Stimulated activated CD8-positive, alpha-beta memory T cell treated with anti-CD3 and anti-CD28 coated beads, Interleukin-4, amount 100 ng/mL, for 24 hours (primary cell): ENCODE measurements around the gene GAK.

Source experiments
- DNase-seq: peaks from one replicate; pipeline ENCODE4 v3.0.0-alpha.2; 2020; ENCODE audit warnings: low read depth

Gene GAK

GRCh38 chr4:907103-907400 is 25.1 kb downstream of the GAK start:
- DNase-seq = no peak

- DNase-seq = no peak
Observed at GRCh38 chr4:906339-907102, 25.6 kb downstream of the GAK start.

- no peak for DNase-seq
Observed at GRCh38 chr4:905485-906338, 26.4 kb downstream of the GAK start.

GRCh38 chr4:903066-904046 is 28.8 kb downstream of the GAK start:
- no peak for DNase-seq

- no peak for DNase-seq
Observed at GRCh38 chr4:901192-901910, 30.8 kb downstream of the GAK start.

- DNase-seq = no peak
Observed at GRCh38 chr4:900721-901120, 31.4 kb downstream of the GAK start.

GRCh38 chr4:900073-900472 is 32.0 kb downstream of the GAK start:
- DNase-seq = no peak

GRCh38 chr4:899556-899906 is 32.6 kb downstream of the GAK start:
- no peak for DNase-seq

- DNase-seq = no peak
Observed at GRCh38 chr4:898869-899555, 33.1 kb downstream of the GAK start.

- DNase-seq = no peak
Observed at GRCh38 chr4:898123-898522, 34.0 kb downstream of the GAK start.

GRCh38 chr4:896630-897029 is 35.5 kb downstream of the GAK start:
- no peak for DNase-seq

- no peak for DNase-seq
Observed at GRCh38 chr4:896216-896615, 35.9 kb downstream of the GAK start.

GRCh38 chr4:895596-895995 is 36.5 kb downstream of the GAK start:
- no peak for DNase-seq

GRCh38 chr4:893995-894705 is 38.0 kb downstream of the GAK start:
- DNase-seq = no peak

GRCh38 chr4:893276-893994 is 38.7 kb downstream of the GAK start:
- DNase-seq = no peak

- no peak for DNase-seq
Observed at GRCh38 chr4:892780-893179, 39.3 kb downstream of the GAK start.

- no peak for DNase-seq
Observed at GRCh38 chr4:891747-892146, 40.4 kb downstream of the GAK start.

GRCh38 chr4:890036-890695 is 42.0 kb downstream of the GAK start:
- DNase-seq = no peak

GRCh38 chr4:889516-889915 is 42.6 kb downstream of the GAK start:
- no peak for DNase-seq
